Measurements from ENCODE around the gene ARHGEF28. TPM values are rescaled to one million over a fixed set of nuclear protein-coding genes. Genes with fewer than 3 reads are reported as not detected.

ARHGEF28 gene
- total RNA-seq, 1 donor from 2014 or later = 20.1 TPM

DNA sequence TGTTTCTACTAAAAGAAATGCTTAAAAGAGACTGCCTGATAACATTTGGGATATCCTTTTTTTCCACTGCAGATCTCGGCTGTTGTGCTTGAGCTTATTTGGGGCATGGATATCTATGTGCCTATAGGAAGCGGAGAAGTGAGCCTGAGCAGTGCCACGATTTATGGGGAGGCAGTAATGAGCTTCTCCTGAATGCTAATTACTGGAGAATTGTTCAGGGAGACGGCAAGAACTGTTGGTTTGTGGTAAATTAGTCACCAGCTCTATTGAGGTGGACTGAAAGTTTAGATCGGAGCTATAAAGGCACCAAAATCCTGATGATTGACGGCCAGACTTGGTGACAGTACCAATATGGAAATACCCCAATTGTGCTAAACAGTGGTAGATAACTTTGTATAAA lies 186.5 kb downstream of the ARHGEF28 start:
- no peak for DNase-seq (ENCODE audit: low read depth)

DNA sequence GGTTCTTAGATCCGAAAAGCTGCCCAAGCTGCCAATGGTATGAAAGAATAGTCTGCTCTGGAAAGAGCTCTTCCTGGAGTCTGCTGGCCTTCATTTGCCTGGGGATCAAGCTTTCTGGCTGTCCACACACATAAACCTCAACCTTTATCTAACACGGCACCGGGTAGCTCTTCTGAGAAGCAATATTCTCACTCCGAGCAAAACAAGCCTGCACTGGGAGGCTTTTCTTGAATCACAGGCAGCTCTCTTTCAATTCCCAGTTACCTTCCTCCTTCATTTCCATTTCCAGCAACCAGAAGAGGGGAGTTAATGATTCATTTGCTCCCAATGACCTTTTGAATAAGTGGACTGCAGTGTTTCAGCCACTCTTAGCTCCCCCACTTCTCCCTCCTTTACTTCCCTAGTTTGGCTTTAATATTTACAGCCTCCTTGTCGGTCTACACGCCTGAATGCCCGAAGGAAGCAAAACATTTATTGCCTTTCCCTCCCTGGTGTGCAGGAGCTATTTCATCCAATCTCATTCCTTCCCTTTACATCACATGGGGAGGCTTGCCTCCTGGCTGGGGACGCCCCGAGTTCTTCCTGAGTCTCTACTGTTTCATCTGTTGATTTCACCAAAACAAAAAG lies 187.1 kb downstream of the ARHGEF28 start:
- DNase-seq (ENCODE audit: low read depth) = no peak

DNA sequence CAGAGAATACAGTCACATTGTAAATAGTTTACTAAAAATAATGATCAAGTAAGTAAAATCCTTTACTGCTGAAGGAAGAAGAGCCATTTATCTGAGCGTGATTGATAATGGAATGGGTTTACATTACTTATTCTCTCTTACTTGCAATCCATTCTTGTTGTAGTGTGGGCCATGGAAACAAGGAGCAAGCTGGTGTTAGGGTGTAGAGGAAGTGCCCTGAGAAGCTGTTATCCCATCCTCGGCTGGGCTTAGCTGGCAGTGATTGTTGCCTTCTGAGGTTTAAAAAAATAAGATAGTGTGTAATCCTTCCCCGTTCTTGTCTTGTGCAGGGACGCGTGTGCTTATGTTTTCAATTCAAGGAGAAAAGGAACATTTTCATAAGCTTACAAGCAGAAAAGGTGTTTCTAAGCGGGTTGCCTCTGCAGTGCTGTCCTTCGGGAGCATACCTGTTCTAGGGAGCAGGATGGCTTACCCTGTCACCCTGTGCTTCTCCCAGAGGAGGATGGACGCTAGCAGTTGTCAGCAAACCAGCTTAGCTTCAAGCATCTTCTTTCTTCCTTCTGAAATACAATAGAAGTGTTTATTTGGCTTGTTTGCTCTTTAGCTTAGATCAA lies 188.3 kb downstream of the ARHGEF28 start:
- DNase-seq (ENCODE audit: low read depth) = no peak

DNA sequence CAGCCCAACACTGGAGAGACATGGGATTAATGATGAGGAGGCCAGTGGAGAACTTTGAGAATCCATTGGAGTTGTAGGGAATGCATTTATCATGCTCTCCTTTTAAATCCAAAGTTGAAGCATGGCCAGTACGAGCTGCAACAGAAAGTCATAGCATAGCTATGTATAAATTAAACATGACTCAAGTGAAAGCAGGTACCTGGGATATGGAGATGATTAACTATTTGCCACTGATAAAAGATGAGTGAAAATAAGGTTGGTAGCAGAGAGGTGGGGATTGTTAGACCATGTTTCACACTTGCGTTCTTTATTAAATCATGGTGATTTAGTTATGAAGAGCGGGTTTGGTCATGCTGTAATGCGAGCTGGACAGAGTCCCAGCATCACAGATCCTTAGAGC lies 189.6 kb downstream of the ARHGEF28 start:
- DNase-seq (ENCODE audit: low read depth) = no peak

DNA sequence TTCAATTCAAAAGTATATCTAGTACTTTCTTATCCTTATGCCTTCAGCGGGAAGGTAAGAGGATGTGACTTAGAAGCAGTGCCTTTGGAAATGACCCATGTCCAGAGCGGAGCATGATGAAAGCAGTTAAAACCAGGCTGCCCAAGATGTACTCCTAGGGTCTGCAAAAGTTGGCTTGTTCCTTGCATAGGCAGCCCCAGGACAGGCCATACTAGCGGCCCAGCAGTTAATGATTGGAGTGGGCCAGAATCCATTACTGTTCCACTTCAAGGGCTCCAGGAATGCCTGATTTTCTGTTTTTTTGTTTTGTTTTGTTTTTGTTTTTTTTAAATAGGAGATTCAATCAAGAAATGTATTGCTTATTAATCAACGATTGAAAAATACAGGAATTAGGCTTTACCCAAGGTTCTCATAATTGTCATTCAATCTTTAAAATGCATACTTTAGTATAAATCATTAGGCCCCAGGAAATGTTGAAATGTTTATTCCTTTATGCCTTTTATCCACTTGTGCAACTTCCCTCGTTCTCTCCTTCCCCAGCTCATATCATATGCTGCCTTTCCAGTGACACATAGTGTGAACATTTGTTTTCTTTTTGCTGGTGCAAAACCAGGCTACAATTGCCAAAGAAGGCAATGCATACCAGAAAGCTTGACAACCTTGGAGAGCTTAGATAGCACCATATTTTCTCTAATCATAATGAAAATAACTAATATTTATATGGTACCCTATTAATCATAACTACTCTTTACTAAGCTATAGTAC lies 190.8 kb downstream of the ARHGEF28 start:
- no peak for DNase-seq (ENCODE audit: low read depth)

GRCh38 chr5:73818357-73818756 lies 192.4 kb downstream of the ARHGEF28 start:
- no peak for DNase-seq (ENCODE audit: low read depth)

- DNase-seq (ENCODE audit: low read depth) = peak; percentile 29
Observed at GRCh38 chr5:73820326-73820725, 194.3 kb downstream of the ARHGEF28 start.

GRCh38 chr5:73821003-73821402 lies 195.0 kb downstream of the ARHGEF28 start:
- DNase-seq (ENCODE audit: low read depth) = no peak

DNA sequence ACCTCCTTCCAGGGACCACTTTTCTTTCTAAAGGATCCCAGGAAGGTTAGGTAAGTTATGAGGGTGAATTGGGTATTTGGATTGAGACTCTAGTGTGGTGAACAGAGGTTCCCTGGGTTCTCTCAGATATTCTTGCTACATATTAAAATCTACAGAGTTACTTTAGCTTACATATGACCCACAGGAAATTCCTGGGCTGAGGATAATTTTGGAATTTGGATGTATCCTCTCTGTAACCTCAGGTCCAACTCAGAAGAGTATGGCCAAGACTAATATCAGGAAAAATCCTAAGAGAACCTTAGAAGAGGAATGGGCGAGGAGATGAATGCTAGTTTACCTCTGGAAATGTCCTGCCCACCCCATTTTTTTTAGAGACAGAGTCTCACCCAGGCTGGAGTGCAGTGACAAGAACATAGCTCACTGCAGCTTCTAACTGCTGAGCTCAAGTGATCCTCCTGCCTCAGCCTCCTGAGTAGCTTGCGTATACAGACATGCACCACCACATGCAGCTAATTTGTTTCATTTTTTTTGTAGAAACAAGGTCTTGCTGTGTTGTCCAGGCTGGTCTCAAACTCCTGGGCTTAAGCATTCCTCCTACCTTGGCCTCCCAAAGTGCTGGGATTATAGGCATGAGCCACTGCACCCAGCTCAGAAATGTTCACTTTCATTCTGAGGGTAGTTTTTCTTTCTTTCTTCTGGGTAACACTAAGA lies 196.4 kb downstream of the ARHGEF28 start:
- no peak for DNase-seq (ENCODE audit: low read depth)

DNA sequence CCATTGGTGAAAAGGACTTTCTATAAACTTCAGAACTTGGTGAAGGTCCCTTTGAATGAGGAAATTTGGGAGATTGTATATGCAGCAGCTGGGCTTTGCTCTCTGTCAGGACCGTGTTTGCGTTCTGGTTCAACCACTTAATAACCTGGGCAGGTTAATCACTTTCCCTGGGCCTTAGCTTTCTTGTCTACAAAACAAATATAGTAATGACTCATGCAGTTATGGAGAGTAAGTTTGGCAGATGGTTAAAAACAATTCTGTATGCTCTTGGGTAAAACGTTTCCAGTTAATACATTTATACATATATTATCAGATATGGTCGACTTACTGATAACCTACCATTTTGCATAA lies 197.0 kb downstream of the ARHGEF28 start:
- DNase-seq (ENCODE audit: low read depth) = no peak

DNA sequence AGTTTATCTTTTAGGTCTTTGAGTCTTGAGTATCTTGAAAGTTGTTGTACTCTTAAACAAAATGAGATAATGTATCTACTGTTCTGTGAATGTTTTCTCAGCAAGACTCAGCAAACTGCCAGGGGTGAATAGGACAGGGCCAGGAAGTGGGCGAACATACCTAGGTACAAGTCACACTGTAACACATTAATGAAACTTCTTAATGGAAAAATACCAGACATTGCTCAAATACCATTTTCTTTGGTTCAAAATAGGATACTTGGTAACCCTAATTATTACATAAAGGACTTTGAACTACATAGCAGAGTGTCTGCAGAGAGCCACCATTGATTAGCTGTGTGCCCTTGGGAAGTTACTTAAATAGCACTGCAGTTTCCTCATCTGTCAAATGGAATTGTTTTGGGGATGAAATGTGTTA lies 197.5 kb downstream of the ARHGEF28 start:
- no peak for DNase-seq (ENCODE audit: low read depth)

DNA sequence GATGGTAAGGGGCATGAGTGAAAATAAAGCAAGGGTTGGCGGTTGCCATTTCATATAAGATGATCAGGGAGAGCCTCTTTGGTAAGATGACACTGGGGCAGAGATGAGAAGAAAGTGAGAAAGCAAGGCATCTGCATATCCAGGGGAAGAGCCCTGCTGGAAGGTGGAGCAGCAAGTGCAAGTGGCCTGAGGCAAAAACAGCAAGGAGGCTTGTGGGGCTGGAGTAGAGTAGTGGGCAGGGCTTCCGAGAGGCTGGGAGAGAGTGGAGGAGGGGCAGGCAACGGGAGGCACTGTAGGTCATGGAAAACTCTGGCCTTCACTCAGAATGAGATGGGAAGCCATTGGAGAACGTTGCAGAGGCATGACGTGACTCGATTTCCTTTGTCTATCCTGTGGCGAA lies 199.2 kb downstream of the ARHGEF28 start:
- no peak for DNase-seq (ENCODE audit: low read depth)

DNA sequence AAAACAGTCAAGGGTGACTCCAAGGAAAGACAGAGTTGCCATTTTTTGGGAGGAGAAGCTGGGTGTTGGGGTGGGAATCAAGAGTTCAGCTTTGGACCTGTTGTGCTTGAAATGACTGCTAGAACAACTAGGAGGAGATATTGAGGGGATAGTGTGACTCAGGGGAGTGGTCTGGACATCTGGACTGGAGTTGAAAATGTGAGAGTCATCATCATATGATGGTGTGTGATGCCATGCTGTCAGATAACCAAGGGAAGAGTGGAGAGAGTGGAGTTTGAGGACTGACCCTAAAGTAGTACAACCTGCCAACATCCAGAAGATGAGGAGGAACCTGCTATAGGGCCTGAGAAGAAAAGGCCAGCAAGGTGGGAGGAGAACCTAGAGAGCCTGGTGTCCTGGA lies 199.7 kb downstream of the ARHGEF28 start:
- no peak for DNase-seq (ENCODE audit: low read depth)

GRCh38 chr5:73826301-73827105 lies 200.5 kb downstream of the ARHGEF28 start:
- peak; percentile 70 for DNase-seq (ENCODE audit: low read depth)

GRCh38 chr5:73827106-73827450 lies 201.1 kb downstream of the ARHGEF28 start:
- peak; percentile 45 for DNase-seq (ENCODE audit: low read depth)

GRCh38 chr5:73828465-73828864 lies 202.5 kb downstream of the ARHGEF28 start:
- DNase-seq (ENCODE audit: low read depth) = no peak

- no peak for DNase-seq (ENCODE audit: low read depth)
Observed at GRCh38 chr5:73830646-73831045, 204.7 kb downstream of the ARHGEF28 start.

DNA sequence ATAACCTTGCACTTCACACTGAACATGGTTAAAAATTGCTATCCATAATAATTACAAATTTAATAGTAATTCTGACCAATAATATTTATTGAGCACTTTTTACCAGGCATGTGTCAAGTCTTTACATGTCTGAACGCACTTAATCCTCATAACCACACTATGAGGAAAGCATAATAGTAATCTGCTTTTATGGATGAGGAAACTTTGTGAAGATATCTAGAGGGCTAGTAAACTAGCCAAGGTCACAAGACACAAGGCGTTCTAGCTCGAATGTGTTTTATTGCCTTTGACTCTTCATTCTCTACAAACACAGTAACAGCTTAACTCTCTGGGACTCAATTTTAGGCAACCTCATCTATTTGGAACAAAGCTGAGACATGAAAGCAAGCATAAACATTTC lies 205.1 kb downstream of the ARHGEF28 start:
- DNase-seq (ENCODE audit: low read depth) = no peak

GRCh38 chr5:73834693-73835092 lies 208.7 kb downstream of the ARHGEF28 start:
- no peak for DNase-seq (ENCODE audit: low read depth)

- no peak for DNase-seq (ENCODE audit: low read depth)
Observed at GRCh38 chr5:73835726-73836125, 209.7 kb downstream of the ARHGEF28 start.

DNA sequence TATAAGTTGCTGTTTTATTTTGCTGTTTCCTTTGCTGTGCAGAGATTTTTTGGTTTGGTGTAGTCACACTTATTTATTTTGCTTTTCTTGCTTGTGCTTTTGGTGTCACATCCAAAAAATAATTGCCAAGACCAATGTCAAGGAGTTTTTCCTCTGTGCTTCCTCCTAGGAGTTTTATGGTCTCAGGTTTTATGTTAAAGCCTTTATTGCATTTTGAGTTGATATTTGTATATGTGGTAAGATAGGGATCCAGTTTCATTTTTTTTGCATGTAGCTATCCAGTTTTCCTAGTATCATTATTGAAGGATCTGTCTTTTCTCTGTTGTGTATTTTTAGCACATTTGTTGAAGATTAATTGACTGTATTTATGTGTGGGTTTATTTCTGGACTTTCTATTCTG lies 210.6 kb downstream of the ARHGEF28 start:
- DNase-seq (ENCODE audit: low read depth) = no peak

Data from myocyte (in vitro differentiated cells).